GM19239 (cell line): Measurements from ENCODE around the gene B4GALNT3.
A peak's percentile ranks its signal among the peaks of the same experiment; 100 is the strongest.
"Not testable (repeated sequence)": the region's sequence is repeated elsewhere in the genome, so short reads cannot be mapped to it uniquely, and the experiment has no call there.

ENCODE experiments used
- DNase-seq: peaks from one replicate; pipeline ENCODE4 v3.0.0; 2011; ENCODE audit warnings: low spot score; ENCODE audit not compliant: insufficient read length
- FAIRE-seq: peaks from 2 replicates; lab custom pipeline; 2011; peaks lifted over from hg19 to GRCh38; lab: Jason Lieb, UNC

B4GALNT3 gene

GRCh38 chr12:459430-460258, at the start of gene B4GALNT3:
B4GALNT3 (plus strand) TSS chr12:459939; CDS start chr12:460377, 438 bp downstream.
- FAIRE-seq, result no peak

DNA sequence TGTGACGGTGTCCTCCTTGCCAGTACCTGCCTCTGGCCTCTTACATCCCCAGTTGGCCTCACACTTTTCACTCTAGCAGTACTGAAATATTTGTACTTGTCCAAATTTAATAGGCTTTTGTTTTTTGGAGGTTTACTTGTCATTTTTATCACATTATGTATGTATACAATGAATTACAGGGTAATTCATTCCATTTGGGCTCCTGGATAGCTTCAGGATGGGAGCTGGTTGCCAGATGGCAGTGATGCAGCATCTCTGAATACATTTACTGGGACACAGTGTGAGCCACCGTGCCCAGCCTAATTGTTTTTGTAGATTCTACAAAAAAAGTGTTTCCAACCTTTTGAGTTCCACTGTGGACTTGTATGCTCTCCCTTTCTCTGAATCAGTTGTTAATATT, 44.9 kb upstream of the B4GALNT3 start:
- DNase-seq (no peak), FAIRE-seq (no peak)

More at GRCh38 chr12:459430-460258, at the start of gene B4GALNT3:
- peak; percentile 58 for DNase-seq

- no peak for FAIRE-seq
- DNase-seq, result no peak
Measured at GRCh38 chr12:418432-418831, 41.3 kb upstream of the B4GALNT3 start.

GRCh38 chr12:422526-422925, 37.2 kb upstream of the B4GALNT3 start:
- DNase-seq (no peak), FAIRE-seq (no peak)

DNA sequence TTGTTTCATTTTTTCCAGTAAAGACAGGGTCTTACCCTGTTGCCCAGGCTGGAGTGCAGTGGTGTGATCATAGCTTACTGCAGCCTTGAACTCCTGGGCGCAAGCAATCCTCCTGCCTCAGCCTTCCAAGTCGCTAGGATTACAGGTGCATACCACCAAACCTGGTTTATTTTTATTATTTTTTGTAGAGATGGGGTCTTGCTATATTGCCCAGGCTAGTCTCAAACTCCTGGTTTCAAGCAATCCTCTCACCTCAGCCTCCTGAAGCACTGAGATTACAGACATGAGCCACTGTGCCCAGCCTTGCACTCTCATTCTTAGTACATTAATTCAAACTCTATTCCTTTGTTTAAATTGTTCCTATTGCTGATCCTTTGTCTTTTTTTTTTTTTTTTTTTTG, 24.0 kb upstream of the B4GALNT3 start:
- FAIRE-seq, result not testable (repeated sequence)

GRCh38 chr12:442235-442884, 17.4 kb upstream of the B4GALNT3 start:
- DNase-seq (no peak), FAIRE-seq (peak; percentile 62)

More for the DNA sequence above, 24.0 kb upstream of the B4GALNT3 start:
- not testable (repeated sequence) for DNase-seq

- FAIRE-seq, result no peak
- no peak for DNase-seq
Measured at GRCh38 chr12:447141-447540, 12.6 kb upstream of the B4GALNT3 start.

DNA sequence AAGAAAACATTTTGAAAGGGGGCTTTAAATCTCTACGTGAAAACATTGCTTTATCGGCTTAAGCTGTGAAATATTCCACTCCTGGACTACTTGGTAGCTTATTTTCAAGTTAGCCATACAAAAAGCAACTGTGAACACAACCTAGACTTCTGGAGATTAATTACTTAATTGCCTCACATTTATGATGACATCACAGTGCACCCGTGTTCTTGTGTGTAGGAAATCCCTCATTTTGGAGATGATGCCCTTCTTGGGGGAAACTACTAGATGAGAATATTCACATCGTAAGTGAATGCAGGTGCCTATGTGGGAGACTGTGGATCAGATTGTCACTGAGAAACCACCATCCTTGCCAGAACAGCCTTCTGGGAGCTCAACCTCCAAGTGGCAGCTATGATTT, 10.5 kb upstream of the B4GALNT3 start:
- no peak for FAIRE-seq
- no peak for DNase-seq

GRCh38 chr12:450438-450837, 9.3 kb upstream of the B4GALNT3 start:
- FAIRE-seq (no peak), DNase-seq (no peak)

- FAIRE-seq (no peak), DNase-seq (no peak)
Measured at GRCh38 chr12:452667-453210, 7.0 kb upstream of the B4GALNT3 start.

GRCh38 chr12:454833-455232, 4.9 kb upstream of the B4GALNT3 start:
- FAIRE-seq (no peak), DNase-seq (no peak)

- no peak for DNase-seq
- no peak for FAIRE-seq
Measured at GRCh38 chr12:455821-456220, 3.9 kb upstream of the B4GALNT3 start.

DNA sequence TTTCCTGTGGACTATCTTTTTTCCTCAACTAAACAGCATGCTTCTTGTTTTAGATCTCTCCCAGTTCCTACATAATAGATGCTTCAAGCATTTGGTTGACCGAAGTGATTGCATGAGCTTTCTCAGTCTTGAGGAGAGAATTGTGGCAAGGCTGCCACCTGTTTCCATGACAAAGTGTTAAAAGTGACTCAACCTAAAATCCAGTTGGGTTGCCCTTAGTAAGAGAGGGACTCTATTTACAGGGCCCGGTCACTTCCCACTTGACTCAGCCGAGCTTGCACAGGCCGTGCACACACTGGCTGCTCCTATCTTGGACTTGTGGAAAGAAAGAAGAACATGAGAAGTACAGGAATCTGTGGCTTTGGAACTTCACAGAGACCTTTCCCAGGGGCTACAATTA, 2.1 kb upstream of the B4GALNT3 start:
- FAIRE-seq (no peak), DNase-seq (no peak)

GRCh38 chr12:459050-459429, 699 bp upstream of the B4GALNT3 start:
- DNase-seq, result no peak
- FAIRE-seq, result no peak

- FAIRE-seq (no peak), DNase-seq (peak; percentile 63)
Measured at GRCh38 chr12:460261-461230, 807 bp downstream of the B4GALNT3 start.

DNA sequence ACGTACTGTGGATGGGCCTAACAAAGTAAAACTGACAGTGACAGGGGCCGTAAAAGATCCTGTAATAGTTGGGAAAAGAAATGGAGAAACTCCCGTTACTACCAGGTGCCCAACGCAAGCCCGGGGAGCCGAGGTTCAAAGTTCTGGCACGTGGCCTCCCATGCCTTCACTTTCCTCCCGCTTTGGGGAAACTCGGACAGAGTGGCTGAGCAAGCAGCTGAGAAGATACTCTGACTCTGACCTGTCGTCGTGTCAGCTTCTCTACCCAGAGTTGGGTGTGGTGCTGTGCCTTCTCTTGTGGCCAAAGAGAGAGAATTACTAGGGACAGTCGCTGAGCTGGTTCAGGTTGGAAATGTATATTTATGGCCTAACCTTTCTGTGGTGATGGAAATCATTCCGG, 1.7 kb downstream of the B4GALNT3 start:
- FAIRE-seq, result no peak
- no peak for DNase-seq

- FAIRE-seq (no peak), DNase-seq (no peak)
Measured at GRCh38 chr12:462936-463705, 3.4 kb downstream of the B4GALNT3 start.

DNA sequence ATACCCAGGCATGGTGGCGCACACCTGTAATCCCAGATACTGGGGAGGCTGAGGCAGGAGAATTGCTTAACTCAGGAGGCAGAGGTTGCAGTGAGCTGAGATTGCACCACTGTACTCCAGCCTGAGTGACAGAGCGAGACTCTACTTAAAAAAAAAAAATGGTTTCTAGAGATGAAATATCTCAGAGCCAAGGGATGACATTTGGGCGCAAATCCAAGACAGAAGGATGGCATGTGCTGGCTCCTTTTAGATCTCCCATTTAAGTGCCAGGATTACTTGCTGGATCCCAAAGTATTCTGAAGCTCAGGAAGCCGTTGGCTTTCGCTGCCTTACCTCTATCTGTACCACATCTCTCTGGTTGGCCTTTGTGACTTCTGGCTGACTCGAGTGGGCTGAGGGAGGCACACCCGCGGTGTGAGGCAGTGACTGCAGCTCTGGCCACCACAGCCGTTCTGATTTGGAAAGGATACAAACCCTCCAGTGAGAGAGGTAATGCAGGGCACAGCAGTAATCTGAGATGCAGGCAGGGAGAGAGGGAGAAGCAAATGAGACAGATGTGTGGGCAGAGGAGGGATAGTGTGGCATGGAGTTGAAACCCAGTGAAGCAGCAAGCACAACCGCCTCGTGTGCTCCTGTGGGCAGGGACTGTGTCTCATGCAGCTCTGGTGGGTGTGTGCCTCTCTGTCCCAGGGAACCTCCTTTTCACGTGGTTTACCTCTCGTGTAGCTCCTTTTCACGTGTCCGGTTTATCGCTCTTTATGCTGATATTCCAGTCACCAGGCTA, 4.9 kb downstream of the B4GALNT3 start:
- DNase-seq, result no peak
- FAIRE-seq, result no peak

- no peak for FAIRE-seq
- DNase-seq, result no peak
Measured at GRCh38 chr12:466039-466438, 6.3 kb downstream of the B4GALNT3 start.
